Mesothelial cell of epicardium (in vitro differentiated cells): Measurements from ENCODE around the gene BNIP1. TPM values are rescaled to one million over a fixed set of nuclear protein-coding genes. Genes with fewer than 3 reads are reported as not detected.
"Not testable (repeated sequence)": the region's sequence is repeated elsewhere in the genome, so short reads cannot be mapped to it uniquely, and the experiment has no call there.

Experiments
- DNase-seq, 2 experiments: peaks; one replicate each; pipeline ENCODE4 v3.0.0; 2021; ENCODE audit warnings: low spot score in 2 of 2; ENCODE audit not compliant: unreplicated experiment in 2 of 2
- H3K27ac Mint-ChIP-seq: 2 replicates; pipeline ENCODE4 v1.8.0; 2021; ENCODE audit warnings: mixed read lengths
- H3K27me3 Mint-ChIP-seq: 2 replicates; pipeline ENCODE4 v1.8.0; 2021; ENCODE audit warnings: low read depth, mixed read lengths
- H3K36me3 Mint-ChIP-seq: 2 replicates; pipeline ENCODE4 v1.8.0; 2021; ENCODE audit warnings: mixed read lengths
- H3K4me1 Mint-ChIP-seq: 2 replicates; pipeline ENCODE4 v1.8.0; 2021; ENCODE audit warnings: mixed read lengths
- H3K4me3 Mint-ChIP-seq: 2 replicates; pipeline ENCODE4 v1.8.0; 2021; ENCODE audit warnings: mild to moderate bottlenecking, moderate library complexity, mixed read lengths
- H3K9me3 Mint-ChIP-seq: 2 replicates; pipeline ENCODE4 v1.8.0; 2021; ENCODE audit warnings: mixed read lengths
- total RNA-seq: library from RNA; stranded (reverse); gene quantifications from 3 replicates; pipeline ENCODE4 v1.2.1, GENCODE V29; 2021
- TF ChIP-seq, protein P1 (sequence below): fragments of 200-600 bp; sonication (generic); IDR thresholded peaks from one replicate; pipeline ENCODE4 v1.5.0; 2021; ENCODE audit warnings: antibody characterized with exemption; ENCODE audit not compliant: unreplicated experiment

The BNIP1 gene
- total RNA-seq, 1 donor from 2014 or later = 12.2 TPM

DNA sequence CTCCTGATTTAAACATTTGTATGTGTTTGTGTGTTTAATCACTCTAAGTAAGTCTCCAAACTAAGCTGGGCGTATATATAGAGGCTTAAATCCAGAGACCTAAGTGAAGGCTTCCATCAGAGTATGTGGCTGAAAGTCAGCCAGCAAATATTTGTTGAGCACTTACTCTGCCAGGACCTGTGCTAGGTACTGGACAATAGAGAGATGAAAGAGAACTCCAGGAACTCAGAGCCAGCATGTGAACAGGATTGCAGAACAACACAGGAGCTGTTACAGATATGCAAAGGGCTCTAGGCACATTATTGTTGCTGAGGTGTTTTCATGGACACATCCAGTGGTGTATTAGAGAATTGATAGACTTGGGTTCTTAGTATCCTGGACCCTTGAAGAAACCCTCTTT lies 4.7 kb upstream of the BNIP1 start:
- TF ChIP-seq, protein P1, sequence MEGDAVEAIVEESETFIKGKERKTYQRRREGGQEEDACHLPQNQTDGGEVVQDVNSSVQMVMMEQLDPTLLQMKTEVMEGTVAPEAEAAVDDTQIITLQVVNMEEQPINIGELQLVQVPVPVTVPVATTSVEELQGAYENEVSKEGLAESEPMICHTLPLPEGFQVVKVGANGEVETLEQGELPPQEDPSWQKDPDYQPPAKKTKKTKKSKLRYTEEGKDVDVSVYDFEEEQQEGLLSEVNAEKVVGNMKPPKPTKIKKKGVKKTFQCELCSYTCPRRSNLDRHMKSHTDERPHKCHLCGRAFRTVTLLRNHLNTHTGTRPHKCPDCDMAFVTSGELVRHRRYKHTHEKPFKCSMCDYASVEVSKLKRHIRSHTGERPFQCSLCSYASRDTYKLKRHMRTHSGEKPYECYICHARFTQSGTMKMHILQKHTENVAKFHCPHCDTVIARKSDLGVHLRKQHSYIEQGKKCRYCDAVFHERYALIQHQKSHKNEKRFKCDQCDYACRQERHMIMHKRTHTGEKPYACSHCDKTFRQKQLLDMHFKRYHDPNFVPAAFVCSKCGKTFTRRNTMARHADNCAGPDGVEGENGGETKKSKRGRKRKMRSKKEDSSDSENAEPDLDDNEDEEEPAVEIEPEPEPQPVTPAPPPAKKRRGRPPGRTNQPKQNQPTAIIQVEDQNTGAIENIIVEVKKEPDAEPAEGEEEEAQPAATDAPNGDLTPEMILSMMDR = no peak
- no peaks in the 10 kb centered on the region for H3K27me3 Mint-ChIP-seq
- no peak for DNase-seq
- H3K4me1 Mint-ChIP-seq = peaks cover 3% of the 10 kb centered on the region
- no peak overlapping the region for H3K27ac Mint-ChIP-seq
- H3K9me3 Mint-ChIP-seq = no peaks in the 10 kb centered on the region
- H3K36me3 Mint-ChIP-seq = no peaks in the 10 kb centered on the region
- H3K4me3 Mint-ChIP-seq = no peak overlapping the region

DNA sequence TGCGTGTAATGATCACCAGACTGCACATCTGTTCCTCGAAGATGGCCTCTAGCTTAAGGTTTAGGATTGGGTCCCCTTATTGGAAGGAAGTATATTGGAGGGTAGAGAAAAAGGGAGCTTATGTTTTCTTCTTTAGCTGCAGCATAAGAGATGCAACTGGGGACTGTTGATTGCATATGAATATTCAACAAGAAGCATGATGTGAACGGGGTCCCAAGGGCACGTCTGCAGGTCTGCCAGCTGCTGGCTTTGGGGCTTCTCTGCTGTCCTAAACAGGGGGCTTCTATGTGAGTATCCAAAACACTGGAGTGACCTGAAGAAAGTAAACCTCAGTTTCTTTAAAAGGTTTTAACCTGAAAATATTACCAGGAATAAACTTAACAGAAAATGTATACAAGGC lies 3.6 kb upstream of the BNIP1 start:
- Mint-ChIP-seq H3K36me3 (no peaks in the 10 kb centered on the region), H3K9me3 (no peaks in the 10 kb centered on the region), H3K27ac (no peak overlapping the region), H3K27me3 (no peaks in the 10 kb centered on the region), H3K4me3 (no peak overlapping the region), H3K4me1 (peaks cover 8% of the 10 kb centered on the region)
- TF ChIP-seq, protein P1 = no peak
- DNase-seq = no peak

DNA sequence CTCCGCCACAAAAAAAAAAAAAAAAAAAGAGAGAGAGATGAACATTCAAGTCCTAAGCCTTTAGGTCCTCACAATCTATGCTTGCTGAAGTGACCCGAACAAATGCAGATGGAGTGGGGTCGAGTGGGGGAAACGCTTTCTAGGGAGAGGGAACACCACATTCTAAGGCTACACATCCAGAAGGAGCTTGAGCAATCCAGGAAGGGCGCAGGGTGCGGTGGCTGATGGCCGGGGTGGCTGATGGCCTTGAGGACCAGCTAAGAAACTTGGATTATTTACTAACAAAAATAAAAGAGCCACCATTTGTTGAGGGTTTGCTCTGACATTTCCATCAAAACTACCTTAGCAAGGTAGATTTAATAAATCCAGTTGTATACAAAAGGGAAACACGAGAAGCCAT lies 764 bp upstream of the BNIP1 start:
- DNase-seq = no peak
- H3K27me3 Mint-ChIP-seq = no peaks in the 10 kb centered on the region
- no peaks in the 10 kb centered on the region for H3K9me3 Mint-ChIP-seq
- TF ChIP-seq, protein P1 = no peak
- no peak overlapping the region for H3K27ac Mint-ChIP-seq
- H3K4me1 Mint-ChIP-seq = peaks cover 10% of the 10 kb centered on the region
- H3K4me3 Mint-ChIP-seq = no peak overlapping the region
- peaks cover 3% of the 10 kb centered on the region for H3K36me3 Mint-ChIP-seq

DNA sequence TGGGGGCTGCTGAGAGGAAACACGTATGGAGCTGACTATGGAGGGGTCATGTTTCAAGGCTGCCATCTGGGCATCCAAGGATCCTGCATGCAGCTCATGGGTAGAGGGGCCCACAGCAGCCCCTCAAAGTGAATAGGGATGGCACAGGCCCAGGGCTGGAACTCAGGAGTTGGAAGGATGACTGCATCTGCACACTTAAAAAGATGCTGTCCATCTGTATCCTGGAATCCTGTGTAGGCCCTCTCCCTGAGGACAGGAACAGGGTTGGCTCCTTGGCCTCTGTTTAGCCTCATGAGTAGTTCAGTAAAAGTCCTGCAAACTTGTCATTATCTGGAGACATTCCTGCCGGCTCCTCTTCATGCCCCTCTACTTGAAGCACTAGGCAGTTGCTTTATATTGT lies 4.0 kb downstream of the BNIP1 start:
- Mint-ChIP-seq H3K27me3 (no peaks in the 10 kb centered on the region), H3K4me3 (no peak overlapping the region), H3K36me3 (peaks cover 26% of the 10 kb centered on the region), H3K27ac (no peak overlapping the region), H3K9me3 (peaks cover 4% of the 10 kb centered on the region), H3K4me1 (peaks cover 10% of the 10 kb centered on the region)
- DNase-seq = no peak
- TF ChIP-seq, protein P1 = no peak

DNA sequence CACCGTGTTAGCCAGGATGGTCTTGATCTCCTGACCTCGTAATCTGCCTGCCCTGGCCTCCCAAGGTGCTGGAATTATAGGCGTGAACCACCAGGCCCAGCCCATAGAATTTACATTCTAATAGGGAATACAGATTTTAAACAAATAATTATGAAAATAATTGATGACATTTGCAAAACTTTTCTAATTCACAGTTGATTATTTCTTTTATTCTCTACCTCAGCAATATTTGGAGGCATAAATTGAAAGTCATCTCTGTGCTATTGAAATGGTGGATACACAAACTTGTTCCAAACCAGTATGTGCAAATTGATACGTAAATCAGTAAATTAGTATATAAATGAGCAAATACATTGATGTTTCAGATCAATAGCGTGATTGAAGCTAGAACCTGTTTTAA lies 8.2 kb downstream of the BNIP1 start:
- no peak overlapping the region for H3K27ac Mint-ChIP-seq
- no peaks in the 10 kb centered on the region for H3K4me1 Mint-ChIP-seq
- no peak for DNase-seq
- no peaks in the 10 kb centered on the region for H3K27me3 Mint-ChIP-seq
- TF ChIP-seq, protein P1 = no peak
- H3K9me3 Mint-ChIP-seq = peaks cover 4% of the 10 kb centered on the region
- H3K36me3 Mint-ChIP-seq = peaks cover 38% of the 10 kb centered on the region
- no peak overlapping the region for H3K4me3 Mint-ChIP-seq

DNA sequence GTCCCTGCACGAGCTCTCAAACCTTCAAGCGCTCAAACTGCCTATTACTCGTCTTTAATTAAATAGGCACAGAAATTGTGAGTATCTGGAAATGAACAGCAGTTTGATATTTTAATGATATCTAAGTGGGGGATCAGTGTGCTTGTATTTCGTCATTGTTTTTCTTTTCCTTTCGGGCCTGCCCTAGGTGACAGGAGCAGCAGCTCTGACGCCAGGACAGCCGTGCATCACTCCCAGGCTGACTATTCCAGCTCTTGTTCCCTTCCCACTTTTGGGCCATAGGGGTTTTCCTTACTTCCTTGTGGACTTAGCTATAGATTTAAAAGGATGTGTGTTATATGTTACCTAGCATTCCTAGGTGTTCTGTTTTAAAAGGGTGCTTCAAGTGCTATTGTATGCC lies 9.5 kb downstream of the BNIP1 start:
- Mint-ChIP-seq H3K9me3 (peaks cover 3% of the 10 kb centered on the region), H3K36me3 (peaks cover 34% of the 10 kb centered on the region), H3K4me3 (no peak overlapping the region), H3K4me1 (no peaks in the 10 kb centered on the region), H3K27ac (no peak overlapping the region), H3K27me3 (no peaks in the 10 kb centered on the region)
- DNase-seq = no peak
- TF ChIP-seq, protein P1 = no peak

DNA sequence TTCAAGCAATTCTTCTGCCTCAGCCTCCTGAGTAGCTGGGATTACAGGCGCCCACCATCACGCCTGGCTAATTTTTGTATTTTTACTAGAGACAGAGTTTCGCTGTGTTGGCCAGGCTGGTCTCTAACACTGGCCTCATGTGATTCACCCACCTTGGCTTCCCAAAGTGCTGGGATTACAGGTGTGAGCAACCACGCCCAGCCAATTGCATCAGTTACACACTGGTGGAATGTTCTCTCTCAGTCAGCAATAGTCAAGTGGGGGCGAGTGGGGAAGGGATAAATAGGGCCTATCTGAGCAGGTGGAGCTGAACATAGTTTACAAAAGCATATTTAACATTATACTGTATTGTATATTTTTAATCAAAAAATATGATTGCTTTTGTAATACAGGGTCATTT lies 10.3 kb downstream of the BNIP1 start:
- not testable (repeated sequence) for H3K9me3 Mint-ChIP-seq, H3K4me1 Mint-ChIP-seq, H3K27me3 Mint-ChIP-seq, H3K4me3 Mint-ChIP-seq, DNase-seq, H3K27ac Mint-ChIP-seq
- peaks cover 26% of the 10 kb centered on the region for H3K36me3 Mint-ChIP-seq
